GM23248 (cell line): ENCODE results near the gene SOX8. TPM values are rescaled to one million over a fixed set of nuclear protein-coding genes. Genes with fewer than 3 reads are reported as not detected.

Experiments used
- DNase-seq: peaks from one replicate; pipeline ENCODE4 v3.0.0-alpha.2; 2015
- H2AFZ ChIP-seq: fragments of 200-600 bp; sonication (generic); 2 replicates; pipeline ENCODE4 v1.6.1; 2016; ENCODE audit warnings: antibody characterized with exemption
- H3F3A ChIP-seq: fragments of 200-600 bp; sonication (generic); 2 replicates; pipeline ENCODE4 v1.6.1; 2016; ENCODE audit warnings: mild to moderate bottlenecking, antibody characterized with exemption, mixed run types; ENCODE audit not compliant: insufficient read depth
- H3K27ac ChIP-seq: fragments of 200-600 bp; sonication (generic); 2 replicates; pipeline ENCODE4 v1.5.1; 2016; ENCODE audit warnings: mild to moderate bottlenecking
- H3K27me3 ChIP-seq: fragments of 200-600 bp; sonication (generic); replicated peaks from 2 replicates; pipeline ENCODE4 v1.6.1; 2016; ENCODE audit warnings: mild to moderate bottlenecking; ENCODE audit not compliant: insufficient read depth
- H3K36me3 ChIP-seq: fragments of 200-600 bp; sonication (generic); 2 replicates; pipeline ENCODE4 v1.6.1; 2016; ENCODE audit warnings: low read depth, mild to moderate bottlenecking
- H3K4me1 ChIP-seq: fragments of 200-600 bp; sonication (generic); 2 replicates; pipeline ENCODE4 v1.6.1; 2016; ENCODE audit warnings: mild to moderate bottlenecking; ENCODE audit not compliant: insufficient read depth
- H3K4me2 ChIP-seq: fragments of 200-600 bp; sonication (generic); one replicate; pipeline ENCODE4 v1.6.1; 2016; ENCODE audit warnings: mild to moderate bottlenecking; ENCODE audit not compliant: unreplicated experiment
- H3K4me3 ChIP-seq: fragments of 200-600 bp; sonication (generic); 2 replicates; pipeline ENCODE4 v1.5.1; 2016; ENCODE audit warnings: mild to moderate bottlenecking
- H3K79me2 ChIP-seq: fragments of 200-600 bp; sonication (generic); 2 replicates; pipeline ENCODE4 v1.6.1; 2016; ENCODE audit warnings: mild to moderate bottlenecking; ENCODE audit not compliant: insufficient read depth
- H3K9ac ChIP-seq: fragments of 200-600 bp; sonication (generic); 2 replicates; pipeline ENCODE4 v1.6.1; 2016; ENCODE audit warnings: mild to moderate bottlenecking
- H3K9me2 ChIP-seq: fragments of 200-600 bp; sonication (generic); 2 replicates; pipeline ENCODE4 v1.6.1; 2016; ENCODE audit warnings: mixed run types, mild to moderate bottlenecking, moderate library complexity; ENCODE audit not compliant: insufficient read depth
- H3K9me3 ChIP-seq: fragments of 200-600 bp; sonication (generic); one replicate; pipeline ENCODE4 v1.6.1; 2017; ENCODE audit warnings: low read depth
- H4K20me1 ChIP-seq: fragments of 200-600 bp; sonication (generic); 2 replicates; pipeline ENCODE4 v1.6.0; 2016; ENCODE audit not compliant: insufficient read depth
- EZH2 ChIP-seq: fragments of 200-600 bp; sonication (generic); IDR thresholded peaks from 2 replicates; pipeline ENCODE4 v1.6.1; 2018; ENCODE audit warnings: antibody characterized with exemption, mild to moderate bottlenecking; ENCODE audit not compliant: insufficient read depth, poor library complexity, severe bottlenecking
- EZH2phosphoT487 ChIP-seq: fragments of 200-600 bp; sonication (generic); IDR thresholded peaks from 2 replicates; pipeline ENCODE4 v1.6.1; 2018; ENCODE audit warnings: antibody characterized with exemption, moderate library complexity, mild to moderate bottlenecking, low read depth; ENCODE audit not compliant: insufficient read depth
- WGBS, 2 experiments: methylation state at CpG; one replicate each; pipeline ENCODE4 v1.1.6; 2015 to 2017; ENCODE audit warnings: low lambda C conversion rate in 2 of 2, low coverage in 1 of 2; ENCODE audit errors: missing lambda C conversion rate in 2 of 2; 5-methylcytosine and 5-hydroxymethylcytosine counted together
- in situ Hi-C: fragments of 300-500 bp; cut with MboI; formaldehyde crosslinking; loops from 2 replicates; pipeline ENCODE4 v1.15.0; 2020
- polyA plus RNA-seq: library from polyadenylated mRNA; unstranded; fragments of >200 nt; fragmentation: Nextera tagmentation; extraction: Ambion mirVana; gene quantifications from 2 replicates; pipeline ENCODE4 v1.2.1, GENCODE V29; 2016
- total RNA-seq: library from RNA; depleted of rRNA; stranded (reverse); fragments of >200 nt; shearing (Covaris generic); gene quantifications from 2 replicates; pipeline ENCODE4 v1.2.3, GENCODE V29; 2014

The SOX8 gene
- total and polyA plus RNA-seq, 2 experiments from 2014 or later, result 0.15 to 0.43 TPM

- Histone ChIP-seq H3K4me3 (no peak overlapping the region), H3K9me2 (no peaks in the 10 kb centered on the region), H3K4me2 (no peak overlapping the region), H3F3A (no peaks in the 10 kb centered on the region), H3K9me3 (no peaks in the 10 kb centered on the region), H2AFZ (no peak overlapping the region), H3K9ac (no peak overlapping the region), H3K79me2 (peaks cover 10% of the 10 kb centered on the region), H3K4me1 (no peaks in the 10 kb centered on the region), H3K36me3 (no peaks in the 10 kb centered on the region), H3K27ac (no peak overlapping the region), H4K20me1 (no peaks in the 10 kb centered on the region), H3K27me3 (no peaks in the 10 kb centered on the region)
- no peak for DNase-seq
- TF ChIP-seq EZH2phosphoT487 (no peak), EZH2 (no peak)
- WGBS, 2 experiments, result 91 to 92% methylated on average over 27 of the region's 27 CpGs
- in situ Hi-C loops, result no loop called here
These were observed 17.1 kb upstream of the SOX8 start for GRCh38 chr16:964356-965035.

DNA sequence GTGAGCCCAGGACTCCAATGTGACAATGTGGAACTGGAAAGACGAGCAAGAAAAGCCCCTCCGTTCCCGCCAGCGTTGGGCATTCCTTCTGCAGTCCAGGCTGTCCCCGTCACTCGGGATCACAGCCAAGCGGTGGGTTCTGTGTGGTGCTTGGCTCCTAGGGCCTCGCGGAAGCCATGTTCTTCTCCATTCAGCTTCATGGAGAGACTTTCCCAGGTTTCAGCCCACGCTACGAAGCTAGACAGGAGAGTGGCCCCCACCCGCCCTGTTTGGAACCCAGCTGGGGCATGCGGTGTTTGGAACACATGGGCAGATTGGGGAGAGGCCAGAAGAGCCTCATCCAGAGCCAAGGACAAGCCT is 16.6 kb upstream of the SOX8 start:
- H3K79me2 ChIP-seq, result peaks cover 14% of the 10 kb centered on the region
- no peak for DNase-seq
- in situ Hi-C loops, result no loop called here
- no peaks in the 10 kb centered on the region for H3K9me2 ChIP-seq
- no peak overlapping the region for H3K9ac ChIP-seq
- H3K4me3 ChIP-seq, result no peak overlapping the region
- H3K9me3 ChIP-seq, result no peaks in the 10 kb centered on the region
- no peak overlapping the region for H3K27ac ChIP-seq
- WGBS, 2 experiments, result 97 to 99% methylated on average over 13 of the region's 13 CpGs
- H2AFZ ChIP-seq, result no peak overlapping the region
- H3K4me1 ChIP-seq, result no peaks in the 10 kb centered on the region
- no peaks in the 10 kb centered on the region for H3K27me3 ChIP-seq
- H4K20me1 ChIP-seq, result no peaks in the 10 kb centered on the region
- no peaks in the 10 kb centered on the region for H3F3A ChIP-seq
- no peaks in the 10 kb centered on the region for H3K36me3 ChIP-seq
- no peak for TF ChIP-seq EZH2
- TF ChIP-seq EZH2phosphoT487, result no peak
- H3K4me2 ChIP-seq, result no peak overlapping the region

DNA sequence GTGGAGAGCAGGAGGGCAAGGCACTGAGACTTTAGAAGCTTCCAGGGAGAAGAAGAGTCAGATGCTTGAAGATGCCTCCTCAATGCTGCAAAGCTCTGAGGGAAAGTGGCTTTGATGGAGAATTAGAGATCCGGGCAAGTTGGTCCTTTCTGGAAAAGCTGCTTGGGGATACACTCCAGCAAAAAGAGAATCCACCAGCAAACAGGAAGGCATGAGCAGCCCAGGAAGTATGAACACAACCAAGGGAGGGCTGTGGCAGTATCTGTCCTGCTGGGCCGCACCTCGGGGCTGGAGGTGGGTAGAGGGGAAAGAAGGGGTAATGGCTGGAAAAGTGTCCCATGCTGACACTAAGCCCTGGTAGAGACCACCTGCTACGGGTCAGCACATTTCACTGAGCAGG is 16.1 kb upstream of the SOX8 start:
- H3K4me3 ChIP-seq, result no peak overlapping the region
- no peak overlapping the region for H3K27ac ChIP-seq

DNA sequence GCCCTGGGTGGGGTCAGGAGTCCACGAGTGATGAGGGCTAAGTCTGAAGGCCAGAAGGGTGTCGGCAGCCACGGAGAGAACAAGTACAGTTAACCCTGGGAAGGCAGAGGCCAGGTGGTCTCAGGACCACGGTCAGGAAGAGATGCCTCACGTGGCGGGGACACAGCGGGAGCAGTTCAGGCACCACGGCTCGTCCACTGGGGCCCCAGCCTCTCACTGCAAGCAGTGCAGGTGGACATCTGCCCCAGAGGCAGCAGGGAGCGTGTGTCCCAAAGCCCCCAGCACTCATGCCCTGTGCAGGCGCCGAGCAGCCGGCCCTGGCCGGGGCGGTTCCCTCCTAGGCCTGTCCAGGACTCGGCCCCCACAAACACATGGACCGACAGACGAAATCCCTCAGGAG is 15.5 kb upstream of the SOX8 start:
- 91 to 97% methylated on average over 12 to 18 of the region's 18 CpGs for WGBS, 2 experiments
- in situ Hi-C loops, result no loop called here
- H3K27me3 ChIP-seq, result no peaks in the 10 kb centered on the region

More for the DNA sequence above, 16.1 kb upstream of the SOX8 start:
- no peaks in the 10 kb centered on the region for H3F3A ChIP-seq
- H4K20me1 ChIP-seq, result no peaks in the 10 kb centered on the region
- no peaks in the 10 kb centered on the region for H3K9me3 ChIP-seq
- H3K9me2 ChIP-seq, result no peaks in the 10 kb centered on the region
- H3K9ac ChIP-seq, result no peak overlapping the region
- 96 to 99% methylated on average over 4 of the region's 4 CpGs for WGBS, 2 experiments
- in situ Hi-C loops, result no loop called here
- peaks cover 14% of the 10 kb centered on the region for H3K79me2 ChIP-seq
- no peak overlapping the region for H3K4me2 ChIP-seq
- H2AFZ ChIP-seq, result no peak overlapping the region
- no peaks in the 10 kb centered on the region for H3K27me3 ChIP-seq
- H3K36me3 ChIP-seq, result no peaks in the 10 kb centered on the region
- DNase-seq, result no peak
- TF ChIP-seq EZH2phosphoT487, result no peak
- no peak for TF ChIP-seq EZH2
- H3K4me1 ChIP-seq, result no peaks in the 10 kb centered on the region

GRCh38 chr16:966505-966904 is 15.1 kb upstream of the SOX8 start:
- peaks cover 14% of the 10 kb centered on the region for H3K79me2 ChIP-seq
- no peaks in the 10 kb centered on the region for H4K20me1 ChIP-seq
- no peaks in the 10 kb centered on the region for H3K9me2 ChIP-seq
- no peaks in the 10 kb centered on the region for H3K9me3 ChIP-seq
- DNase-seq, result no peak
- H3K27me3 ChIP-seq, result no peaks in the 10 kb centered on the region
- in situ Hi-C loops, result no loop called here
- H3K4me3 ChIP-seq, result no peak overlapping the region
- no peaks in the 10 kb centered on the region for H3K36me3 ChIP-seq
- no peaks in the 10 kb centered on the region for H3K4me1 ChIP-seq
- no peak overlapping the region for H3K27ac ChIP-seq
- H2AFZ ChIP-seq, result no peak overlapping the region
- no peak overlapping the region for H3K9ac ChIP-seq
- no peak for TF ChIP-seq EZH2phosphoT487
- no peak for TF ChIP-seq EZH2
- H3F3A ChIP-seq, result no peaks in the 10 kb centered on the region
- no peak overlapping the region for H3K4me2 ChIP-seq
- 96 to 97% methylated on average over 10 of the region's 10 CpGs for WGBS, 2 experiments

More for the DNA sequence above, 15.5 kb upstream of the SOX8 start:
- Histone ChIP-seq H3K79me2 (peaks cover 14% of the 10 kb centered on the region), H3K4me1 (no peaks in the 10 kb centered on the region), H3K4me3 (no peak overlapping the region), H3K9ac (no peak overlapping the region), H3K27ac (no peak overlapping the region), H3F3A (no peaks in the 10 kb centered on the region), H4K20me1 (no peaks in the 10 kb centered on the region), H2AFZ (no peak overlapping the region), H3K36me3 (no peaks in the 10 kb centered on the region), H3K9me2 (no peaks in the 10 kb centered on the region), H3K4me2 (no peak overlapping the region), H3K9me3 (no peaks in the 10 kb centered on the region)
- DNase-seq, result no peak
- TF ChIP-seq EZH2phosphoT487 (no peak), EZH2 (no peak)
